ENCODE measurements around the gene SSBP3.

The SSBP3 gene

GRCh38 chr1:54302951-54303843 is 103.0 kb downstream of the SSBP3 start:
- no peak for DNase-seq

- no peak for DNase-seq
These were observed 103.6 kb downstream of the SSBP3 start for GRCh38 chr1:54302549-54302948.

GRCh38 chr1:54301497-54301896 is 104.7 kb downstream of the SSBP3 start:
- DNase-seq: no peak

- no peak for DNase-seq
These were observed 105.8 kb downstream of the SSBP3 start for GRCh38 chr1:54300401-54300800.

- no peak for DNase-seq
These were observed 107.2 kb downstream of the SSBP3 start for GRCh38 chr1:54299037-54299436.

- no peak for DNase-seq
These were observed 107.7 kb downstream of the SSBP3 start for GRCh38 chr1:54298284-54299033.

- no peak for DNase-seq
These were observed 108.5 kb downstream of the SSBP3 start for GRCh38 chr1:54297596-54298283.

- no peak for DNase-seq
These were observed 109.5 kb downstream of the SSBP3 start for GRCh38 chr1:54296666-54297065.

- no peak for DNase-seq
These were observed 111.3 kb downstream of the SSBP3 start for GRCh38 chr1:54294887-54295286.

GRCh38 chr1:54292002-54292911 is 113.9 kb downstream of the SSBP3 start:
- DNase-seq: no peak

- DNase-seq: no peak
These were observed 114.8 kb downstream of the SSBP3 start for GRCh38 chr1:54291276-54292001.

- no peak for DNase-seq
These were observed 115.5 kb downstream of the SSBP3 start for GRCh38 chr1:54290506-54291184.

- DNase-seq: no peak
These were observed 116.4 kb downstream of the SSBP3 start for GRCh38 chr1:54289712-54290233.

- DNase-seq: no peak
These were observed 118.4 kb downstream of the SSBP3 start for GRCh38 chr1:54287801-54288211.

- DNase-seq: peak; percentile 42
These were observed 119.0 kb downstream of the SSBP3 start for GRCh38 chr1:54287176-54287650.

- no peak for DNase-seq
These were observed 120.3 kb downstream of the SSBP3 start for GRCh38 chr1:54285815-54286345.

- DNase-seq: peak; percentile 32
These were observed 121.2 kb downstream of the SSBP3 start for GRCh38 chr1:54284781-54285529.

GRCh38 chr1:54283635-54284385 is 122.4 kb downstream of the SSBP3 start:
- DNase-seq: no peak
